ENCODE results near the gene DNAJC5. TPM values are rescaled to one million over a fixed set of nuclear protein-coding genes. Genes with fewer than 3 reads are reported as not detected.
"Not testable (repeated sequence)": the region's sequence is repeated elsewhere in the genome, so short reads cannot be mapped to it uniquely, and the experiment has no call there.

DNAJC5 gene
- total and polyA plus RNA-seq, 2 donors: 18.7 to 31.8 TPM

DNA sequence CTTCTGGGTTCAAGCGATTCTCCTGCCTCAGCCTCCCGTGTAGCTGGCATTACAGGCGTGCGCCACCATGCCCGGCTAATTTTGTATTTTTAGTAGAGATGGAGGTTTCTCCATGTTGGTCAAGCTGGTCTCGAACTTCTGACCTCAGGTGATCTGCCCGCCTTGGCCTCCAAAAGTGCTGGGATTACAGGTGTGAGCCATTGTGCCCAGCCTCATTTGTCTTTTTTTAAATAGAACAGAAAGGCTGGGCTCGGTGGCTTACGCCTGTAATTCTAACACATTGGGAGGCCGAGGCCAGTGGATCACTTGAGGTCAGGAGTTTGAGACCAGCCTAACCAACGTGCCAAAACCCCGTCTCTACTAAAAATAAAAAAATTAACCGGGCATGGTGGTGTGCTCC is 27.9 kb upstream of the DNAJC5 start:
- DNase-seq (ENCODE audit: extremely low spot score); H3K27ac ChIP-seq (ENCODE audit: low read depth); H3K36me3 ChIP-seq (ENCODE audit: insufficient read depth); H3K4me3 ChIP-seq (ENCODE audit: low read depth, low read length); H3K4me1 ChIP-seq (ENCODE audit: insufficient read depth): not testable (repeated sequence)
- WGBS: 94% methylated on average over 13 of the region's 13 CpGs

DNA sequence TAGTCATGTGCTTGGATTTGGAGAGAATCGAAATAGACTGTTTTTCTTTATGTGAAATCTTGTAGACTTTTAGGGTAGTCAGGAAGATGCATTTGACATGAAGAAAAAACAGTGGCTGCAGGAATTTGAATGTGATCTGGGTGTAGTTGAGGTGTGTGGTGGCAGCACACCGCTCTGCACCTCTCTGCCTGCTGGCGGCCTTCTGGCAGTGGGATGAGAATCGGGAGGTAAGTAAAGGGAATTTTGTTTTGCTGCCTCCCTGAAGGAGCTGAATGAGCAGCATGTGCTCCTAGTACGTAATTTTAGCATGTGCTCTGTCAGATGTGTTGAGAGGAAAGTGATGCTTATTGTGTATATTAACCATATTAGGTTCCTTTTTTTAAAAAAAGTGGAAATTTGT is 26.7 kb upstream of the DNAJC5 start:
- Histone ChIP-seq H3K36me3 (ENCODE audit: insufficient read depth) (no peaks in the 10 kb centered on the region), H3K4me3 (ENCODE audit: low read depth, low read length) (no peak overlapping the region), H3K27ac (ENCODE audit: low read depth) (no peak overlapping the region), H3K4me1 (ENCODE audit: insufficient read depth) (no peaks in the 10 kb centered on the region)
- no peak for DNase-seq (ENCODE audit: extremely low spot score)
- 94% methylated on average over 5 of the region's 5 CpGs for WGBS

DNA sequence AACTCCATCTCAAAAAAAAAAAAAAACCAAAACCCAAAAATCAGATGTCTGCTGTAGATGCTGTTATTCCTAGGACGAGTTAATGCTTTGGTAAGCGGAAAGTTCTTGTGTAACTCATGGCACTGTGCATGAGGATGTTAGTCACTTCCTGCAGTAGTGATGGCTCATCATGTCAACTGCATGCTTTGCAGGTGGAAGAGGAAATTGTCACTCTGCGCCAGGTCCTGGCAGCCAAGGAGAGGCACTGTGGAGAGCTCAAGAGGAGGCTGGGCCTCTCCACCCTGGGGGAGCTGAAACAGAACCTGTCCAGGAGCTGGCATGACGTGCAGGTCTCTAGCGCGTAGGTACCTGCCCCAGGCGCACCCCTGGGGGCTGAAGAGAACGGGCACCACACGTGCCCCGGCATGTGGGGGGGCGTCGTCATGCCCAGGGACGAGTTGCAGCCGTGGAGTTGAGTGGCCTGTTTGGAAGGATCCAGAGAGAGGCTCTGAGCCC is 21.4 kb upstream of the DNAJC5 start:
- no peak for DNase-seq (ENCODE audit: extremely low spot score)
- Histone ChIP-seq H3K27ac (ENCODE audit: low read depth) (no peak overlapping the region), H3K4me3 (ENCODE audit: low read depth, low read length) (no peak overlapping the region), H3K4me1 (ENCODE audit: insufficient read depth) (no peaks in the 10 kb centered on the region), H3K36me3 (ENCODE audit: insufficient read depth) (no peaks in the 10 kb centered on the region)
- WGBS: 82% methylated on average over 14 of the region's 14 CpGs

DNA sequence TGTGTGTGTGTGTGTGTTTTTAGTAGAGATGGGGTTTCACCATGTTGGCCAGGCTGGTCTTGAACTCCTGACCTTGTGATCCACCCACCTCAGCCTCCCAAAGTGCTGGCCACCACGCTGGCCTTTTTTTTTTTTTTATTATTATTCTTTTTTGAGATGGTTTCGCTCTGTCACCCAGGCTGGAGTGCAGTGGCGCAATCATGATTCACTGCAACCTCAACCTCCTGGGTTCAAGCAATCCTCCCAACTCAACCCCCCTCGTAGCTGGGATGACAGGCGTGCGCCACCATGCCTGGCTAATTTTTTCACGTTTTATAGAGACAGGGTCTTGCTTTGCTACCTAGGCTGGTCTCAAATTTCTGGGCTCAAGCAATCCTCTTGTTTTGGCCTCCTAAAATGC is 20.7 kb upstream of the DNAJC5 start:
- not testable (repeated sequence) for H3K4me1 ChIP-seq (ENCODE audit: insufficient read depth); H3K4me3 ChIP-seq (ENCODE audit: low read depth, low read length); DNase-seq (ENCODE audit: extremely low spot score); H3K36me3 ChIP-seq (ENCODE audit: insufficient read depth); H3K27ac ChIP-seq (ENCODE audit: low read depth)
- 94% methylated on average over 7 of the region's 7 CpGs for WGBS

DNA sequence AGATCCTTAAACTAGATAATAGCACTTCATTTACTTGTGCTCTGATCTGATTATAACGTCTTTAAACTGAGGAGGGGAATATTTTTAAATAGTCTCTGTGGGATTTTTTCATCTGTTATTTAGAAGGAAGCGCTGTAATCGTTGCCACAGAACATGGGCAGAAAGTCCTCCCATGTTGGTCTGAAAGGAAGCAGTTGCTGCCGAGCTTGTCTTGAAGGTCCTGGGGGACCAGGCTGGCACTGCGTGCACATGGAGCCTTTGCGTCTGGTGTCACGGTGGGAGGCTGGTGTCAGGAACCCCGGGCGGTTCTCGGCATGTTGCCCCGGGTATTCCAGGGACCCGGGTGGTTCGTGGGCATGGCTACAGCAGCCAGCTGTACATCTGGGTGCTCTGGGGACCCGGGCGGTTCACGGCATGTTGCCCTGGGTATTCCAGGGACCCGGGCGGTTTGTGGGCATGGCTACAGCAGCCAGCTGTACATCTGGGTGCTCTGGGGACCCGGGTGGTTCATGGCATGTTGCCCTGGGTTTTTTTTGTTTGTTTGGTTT is 18.4 kb upstream of the DNAJC5 start:
- Histone ChIP-seq H3K4me1 (ENCODE audit: insufficient read depth) (no peaks in the 10 kb centered on the region), H3K4me3 (ENCODE audit: low read depth, low read length) (no peak overlapping the region), H3K36me3 (ENCODE audit: insufficient read depth) (no peaks in the 10 kb centered on the region), H3K27ac (ENCODE audit: low read depth) (no peak overlapping the region)
- WGBS: 94% methylated on average over 19 of the region's 19 CpGs
- no peak for DNase-seq (ENCODE audit: extremely low spot score)

DNA sequence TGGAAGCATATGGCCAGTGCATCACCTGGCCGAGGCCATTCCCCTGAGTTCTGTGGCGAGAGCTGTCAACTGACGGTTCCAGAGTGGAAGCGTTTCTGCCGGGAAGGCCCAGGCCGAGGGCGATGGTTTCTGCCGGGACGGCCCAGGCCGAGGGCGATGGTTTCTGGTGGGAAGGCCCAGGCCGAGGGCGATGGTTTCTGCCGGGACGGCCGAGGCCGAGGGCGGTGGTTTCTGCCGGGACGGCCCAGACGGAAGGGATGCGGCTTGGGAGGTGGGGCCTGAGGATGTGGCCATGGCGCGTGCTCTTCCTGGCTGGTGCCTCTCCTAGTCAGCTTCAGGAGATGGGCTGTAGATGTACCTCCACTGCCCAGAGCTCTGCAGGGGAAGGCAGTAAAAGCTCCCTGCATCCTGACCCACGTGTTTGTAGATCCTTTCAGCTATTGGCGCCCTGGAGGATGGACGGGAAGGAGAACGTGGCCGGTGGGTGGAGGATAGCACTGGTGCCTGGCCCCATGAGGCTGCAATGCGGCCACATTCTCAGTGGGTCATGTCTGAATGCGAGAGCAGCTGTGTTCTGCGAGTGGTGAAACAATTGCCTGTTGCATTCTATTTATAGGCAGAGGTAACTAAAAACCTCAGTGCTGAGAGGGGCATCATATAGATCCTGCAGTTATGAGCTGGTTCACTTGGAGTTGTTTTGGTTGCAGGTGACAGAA is 17.0 kb upstream of the DNAJC5 start:
- Histone ChIP-seq H3K4me3 (ENCODE audit: low read depth, low read length) (no peak overlapping the region), H3K27ac (ENCODE audit: low read depth) (no peak overlapping the region), H3K4me1 (ENCODE audit: insufficient read depth) (no peaks in the 10 kb centered on the region), H3K36me3 (ENCODE audit: insufficient read depth) (no peaks in the 10 kb centered on the region)
- no peak for DNase-seq (ENCODE audit: extremely low spot score)
- 90% methylated on average over 32 of the region's 32 CpGs for WGBS

DNA sequence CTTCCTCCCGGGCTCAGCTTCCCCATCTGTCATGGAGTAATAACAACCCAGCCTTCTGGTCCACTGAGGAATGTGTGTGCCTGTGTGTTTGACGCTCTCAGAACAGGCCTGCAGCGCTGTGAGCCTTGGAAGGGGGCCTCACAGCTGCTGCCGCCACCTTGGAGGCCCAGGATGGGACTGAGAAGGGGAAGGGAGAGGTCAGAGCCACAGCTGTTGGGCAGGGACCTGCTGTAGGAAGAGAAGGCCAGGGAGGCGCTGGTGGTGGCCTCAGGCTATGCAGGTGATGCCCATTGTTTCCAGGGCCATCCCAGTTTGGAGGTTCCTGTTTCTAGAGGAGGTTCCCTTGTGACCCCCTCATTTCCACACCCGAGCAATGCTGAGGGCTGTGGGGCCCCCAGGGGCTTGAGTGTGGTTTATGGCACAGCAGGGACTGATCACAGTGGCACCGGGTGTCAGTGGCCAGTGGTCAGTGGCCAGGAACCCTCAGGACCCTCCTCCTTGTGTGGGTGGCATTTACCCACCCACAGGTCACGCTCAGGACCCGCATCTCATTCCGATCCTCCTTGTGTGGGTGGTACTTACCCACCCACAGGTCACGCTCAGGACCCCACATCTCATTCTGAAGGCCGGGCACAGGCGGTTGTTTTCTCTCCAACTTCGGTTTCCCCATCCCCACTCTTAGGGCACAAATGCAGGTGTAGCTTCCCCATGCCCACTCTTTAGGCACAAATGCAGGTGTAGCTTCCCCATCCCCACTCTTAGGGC is 15.8 kb upstream of the DNAJC5 start:
- no peaks in the 10 kb centered on the region for H3K4me1 ChIP-seq (ENCODE audit: insufficient read depth)
- no peak for DNase-seq (ENCODE audit: extremely low spot score)
- H3K27ac ChIP-seq (ENCODE audit: low read depth): no peak overlapping the region
- H3K36me3 ChIP-seq (ENCODE audit: insufficient read depth): no peaks in the 10 kb centered on the region
- 92% methylated on average over 14 of the region's 14 CpGs for WGBS
- no peak overlapping the region for H3K4me3 ChIP-seq (ENCODE audit: low read depth, low read length)

DNA sequence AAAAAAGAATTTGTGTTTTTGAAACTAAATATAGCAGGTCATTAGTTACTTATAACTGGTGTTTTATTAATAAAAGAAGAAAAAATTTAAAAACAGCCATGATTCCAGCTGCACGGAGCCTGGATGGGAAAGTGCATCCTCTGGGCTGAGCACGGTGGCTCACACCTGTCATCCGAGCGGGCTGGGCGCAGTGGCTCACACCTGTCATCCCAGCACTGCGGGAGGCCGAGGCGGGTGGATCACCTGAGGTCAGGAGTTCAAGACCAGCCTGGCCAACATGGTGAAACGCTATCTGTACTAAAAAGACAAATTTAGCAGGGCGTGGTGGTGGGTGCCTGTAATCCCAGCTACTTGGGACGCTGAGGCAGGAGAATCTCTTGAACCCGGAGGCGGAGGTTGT is 14.0 kb upstream of the DNAJC5 start:
- not testable (repeated sequence) for H3K27ac ChIP-seq (ENCODE audit: low read depth); DNase-seq (ENCODE audit: extremely low spot score); H3K4me3 ChIP-seq (ENCODE audit: low read depth, low read length); H3K36me3 ChIP-seq (ENCODE audit: insufficient read depth); H3K4me1 ChIP-seq (ENCODE audit: insufficient read depth)
- 96% methylated on average over 13 of the region's 13 CpGs for WGBS

DNA sequence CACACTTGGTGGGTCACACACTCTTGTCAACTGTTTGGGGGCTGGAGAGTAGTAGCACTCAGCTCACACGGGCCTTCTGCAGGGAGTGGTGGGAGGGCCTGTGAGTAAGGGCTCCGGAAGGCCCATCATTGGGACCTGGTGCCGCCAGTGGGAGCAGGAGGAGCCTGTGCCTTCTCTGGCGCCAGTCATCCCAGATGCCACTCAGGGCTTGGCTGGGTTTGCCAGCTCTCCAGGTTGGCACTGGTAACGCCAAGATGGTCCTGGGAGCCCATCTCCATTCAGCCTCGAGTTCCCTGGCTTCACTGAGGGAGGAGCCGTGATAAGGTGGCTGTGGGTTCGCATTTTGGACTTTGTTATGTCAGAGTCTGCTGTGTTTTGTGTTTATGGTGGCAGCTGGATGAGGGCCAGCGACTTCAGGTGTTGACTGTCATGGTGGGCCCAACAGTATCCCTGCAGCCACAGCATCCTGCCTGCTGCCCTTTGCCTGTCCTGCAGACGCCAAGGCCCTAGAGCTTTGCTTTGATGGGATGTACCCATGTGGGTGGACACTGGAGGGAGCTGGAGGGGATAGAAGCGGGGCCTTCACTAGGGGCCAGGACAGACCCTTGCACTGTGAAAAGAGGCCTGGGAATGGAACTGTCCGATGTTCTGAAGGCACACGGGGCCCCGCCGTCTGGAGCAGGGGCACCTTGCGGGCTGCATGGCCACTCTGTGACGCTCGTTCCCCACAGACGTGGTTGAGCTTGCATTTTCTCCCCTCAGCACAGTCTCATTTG is 13.3 kb upstream of the DNAJC5 start:
- Histone ChIP-seq H3K4me1 (ENCODE audit: insufficient read depth) (no peaks in the 10 kb centered on the region), H3K27ac (ENCODE audit: low read depth) (no peak overlapping the region), H3K4me3 (ENCODE audit: low read depth, low read length) (no peak overlapping the region), H3K36me3 (ENCODE audit: insufficient read depth) (no peaks in the 10 kb centered on the region)
- DNase-seq (ENCODE audit: extremely low spot score): no peak
- WGBS: 84% methylated on average over 19 of the region's 19 CpGs

DNA sequence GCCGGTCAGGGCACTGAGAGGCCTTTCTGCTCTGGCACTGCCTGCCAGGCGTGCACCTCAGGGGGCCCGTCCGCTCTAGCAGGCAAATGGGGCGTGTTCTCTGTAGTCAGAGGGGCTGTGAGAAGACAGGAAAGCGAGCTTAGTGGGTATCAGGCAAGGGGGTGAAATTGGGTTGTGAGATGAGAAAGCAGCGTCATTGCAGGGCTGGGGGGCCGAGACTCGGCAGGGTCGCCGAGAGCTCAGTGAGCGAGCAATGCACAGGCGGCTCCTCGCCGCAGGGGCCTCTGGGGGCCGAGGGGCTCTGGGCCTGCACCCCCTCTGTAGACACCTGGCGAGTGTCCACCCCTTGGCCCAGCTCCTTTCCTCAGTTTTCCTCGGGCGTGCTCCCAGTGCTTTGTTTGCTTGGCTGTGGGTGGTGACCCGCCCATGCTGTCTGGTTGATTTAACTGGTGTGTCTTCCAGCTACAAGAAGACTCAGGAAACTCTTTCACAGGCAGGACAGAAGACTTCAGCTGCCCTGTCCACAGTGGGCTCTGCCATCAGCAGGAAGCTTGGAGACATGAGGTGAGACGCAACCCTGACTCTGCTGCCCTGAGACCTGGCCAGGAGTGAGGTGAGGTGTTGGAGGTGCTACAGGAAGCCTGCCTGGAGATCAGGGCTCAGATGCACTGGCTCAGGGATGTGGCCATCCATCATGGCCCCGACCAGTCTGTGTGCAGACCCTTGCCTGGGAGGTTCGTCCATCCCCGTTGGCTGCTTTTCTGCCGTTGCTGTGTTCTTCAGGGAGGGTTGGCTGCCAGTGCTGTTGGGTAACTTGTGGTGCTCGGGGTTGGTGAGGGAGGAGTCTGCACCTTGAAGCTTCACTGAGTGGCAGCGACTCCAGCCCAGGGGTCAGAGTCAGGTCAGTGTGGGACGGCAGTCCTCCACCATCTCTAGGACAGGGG is 12.4 kb upstream of the DNAJC5 start:
- H3K4me1 ChIP-seq (ENCODE audit: insufficient read depth): no peaks in the 10 kb centered on the region
- no peaks in the 10 kb centered on the region for H3K36me3 ChIP-seq (ENCODE audit: insufficient read depth)
- no peak for DNase-seq (ENCODE audit: extremely low spot score)
- 85% methylated on average over 28 of the region's 28 CpGs for WGBS
- no peak overlapping the region for H3K27ac ChIP-seq (ENCODE audit: low read depth)
- H3K4me3 ChIP-seq (ENCODE audit: low read depth, low read length): no peak overlapping the region

DNA sequence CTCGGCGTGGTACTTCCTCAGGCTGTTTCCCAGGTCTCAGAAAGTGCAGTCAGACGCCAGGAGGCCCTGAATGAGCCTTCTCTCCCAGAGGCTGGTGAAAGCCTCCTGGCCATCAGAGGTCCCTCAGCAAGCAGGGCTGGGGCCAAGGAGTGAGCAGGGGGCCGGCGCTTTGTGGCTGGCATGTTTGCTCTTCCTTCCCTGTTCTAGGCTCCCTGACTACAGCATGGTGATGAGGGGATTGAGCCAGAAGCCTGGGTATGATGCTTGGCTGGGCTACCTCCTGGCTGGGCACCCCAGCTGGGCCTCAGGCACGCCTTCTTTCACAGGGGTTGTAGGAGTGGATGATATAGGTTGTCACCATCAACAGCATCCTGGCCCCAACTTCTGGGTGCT is 11.7 kb upstream of the DNAJC5 start:
- Histone ChIP-seq H3K4me1 (ENCODE audit: insufficient read depth) (no peaks in the 10 kb centered on the region), H3K27ac (ENCODE audit: low read depth) (no peak overlapping the region), H3K36me3 (ENCODE audit: insufficient read depth) (peaks cover 3% of the 10 kb centered on the region), H3K4me3 (ENCODE audit: low read depth, low read length) (no peak overlapping the region)
- 93% methylated on average over 6 of the region's 6 CpGs for WGBS
- DNase-seq (ENCODE audit: extremely low spot score): no peak

DNA sequence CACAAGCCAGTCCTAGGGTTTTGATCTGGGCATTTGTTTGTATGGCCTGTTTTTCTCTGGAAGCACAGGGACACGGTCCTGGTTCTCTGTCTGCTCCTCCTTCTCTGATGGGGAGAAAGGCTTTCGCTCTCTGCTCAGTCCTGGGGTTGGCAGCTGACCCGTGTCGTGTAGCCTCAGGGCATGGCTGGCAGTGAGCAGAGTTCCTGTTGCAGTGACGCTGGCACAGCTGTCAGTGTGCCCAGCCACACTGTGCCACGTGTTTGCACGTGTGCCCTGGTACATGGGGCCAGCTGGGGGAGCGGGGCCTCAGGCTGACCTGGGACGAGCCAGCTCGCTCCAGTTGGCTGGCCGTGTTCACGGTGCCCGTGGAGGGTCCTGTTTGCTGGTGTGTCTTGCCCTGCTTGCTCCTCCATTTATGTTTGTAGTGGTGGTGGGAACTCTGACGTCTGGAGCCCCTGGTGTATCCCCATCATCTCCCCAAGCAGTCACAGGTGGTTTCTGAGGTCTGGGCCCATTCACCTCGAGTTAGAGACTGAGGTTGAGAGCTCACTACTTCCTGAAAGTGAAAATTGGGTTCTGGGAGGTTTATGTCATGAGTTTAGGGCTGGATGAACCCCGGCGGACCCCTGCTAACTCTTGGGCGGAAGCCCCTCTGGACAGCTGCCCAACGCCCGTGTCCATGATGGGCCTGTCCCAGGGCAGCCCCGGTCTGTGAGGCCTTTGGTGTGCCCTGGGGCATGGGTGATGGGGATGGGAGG is 10.2 kb upstream of the DNAJC5 start:
- WGBS: 88% methylated on average over 21 of the region's 21 CpGs
- peaks cover 3% of the 10 kb centered on the region for H3K36me3 ChIP-seq (ENCODE audit: insufficient read depth)

More for the DNA sequence above, 10.2 kb upstream of the DNAJC5 start:
- Histone ChIP-seq H3K4me3 (ENCODE audit: low read depth, low read length) (no peak overlapping the region), H3K27ac (ENCODE audit: low read depth) (no peak overlapping the region), H3K4me1 (ENCODE audit: insufficient read depth) (no peaks in the 10 kb centered on the region)
- DNase-seq (ENCODE audit: extremely low spot score): no peak
